ENCODE results near the gene PTPRZ1. TPM values are rescaled to one million over a fixed set of nuclear protein-coding genes. Genes with fewer than 3 reads are reported as not detected.

PTPRZ1 gene
- total RNA-seq, 2 donors from 2014 or later: 5.1 to 11.7 TPM

GRCh38 chr7:121833991-121834390 is 39.0 kb upstream of the PTPRZ1 start:
- Histone ChIP-seq H3K4me3 (no peak overlapping the region), H3K27ac (no peak overlapping the region), H3K27me3 (replicated peaks; ENCODE audit: insufficient read depth) (no peaks in the 10 kb centered on the region), H3K4me1 (ENCODE audit: control insufficient read depth in 1 of 2, low read depth in 2 of 2) (no peaks in the 10 kb centered on the region), H3K36me3 (no peaks in the 10 kb centered on the region), H3K9me3 (no peaks in the 10 kb centered on the region)
- DNase-seq (ENCODE audit: low spot score) (no peak), ATAC-seq (ENCODE audit: insufficient number of reproducible peaks, low FRiP score, low read depth) (no peak)
- TF ChIP-seq CTCF (IDR thresholded peaks at IDR 0.05): no peak

GRCh38 chr7:121837462-121837861 is 35.5 kb upstream of the PTPRZ1 start:
- Histone ChIP-seq H3K27me3 (replicated peaks; ENCODE audit: insufficient read depth) (no peaks in the 10 kb centered on the region), H3K27ac (no peak overlapping the region), H3K4me1 (ENCODE audit: control insufficient read depth in 1 of 2, low read depth in 2 of 2) (no peaks in the 10 kb centered on the region), H3K9me3 (no peaks in the 10 kb centered on the region), H3K36me3 (no peaks in the 10 kb centered on the region), H3K4me3 (no peak overlapping the region)
- TF ChIP-seq CTCF (IDR thresholded peaks at IDR 0.05): no peak
- DNase-seq (ENCODE audit: low spot score) (no peak), ATAC-seq (ENCODE audit: insufficient number of reproducible peaks, low FRiP score, low read depth) (no peak)

GRCh38 chr7:121847041-121847440 is 25.9 kb upstream of the PTPRZ1 start:
- Histone ChIP-seq H3K27me3 (replicated peaks; ENCODE audit: insufficient read depth) (no peaks in the 10 kb centered on the region), H3K36me3 (no peaks in the 10 kb centered on the region), H3K9me3 (no peaks in the 10 kb centered on the region), H3K27ac (no peak overlapping the region), H3K4me3 (no peak overlapping the region), H3K4me1 (ENCODE audit: control insufficient read depth in 1 of 2, low read depth in 2 of 2) (no peaks in the 10 kb centered on the region)
- DNase-seq (ENCODE audit: low spot score) (no peak), ATAC-seq (ENCODE audit: insufficient number of reproducible peaks, low FRiP score, low read depth) (no peak)
- no peak for TF ChIP-seq CTCF (IDR thresholded peaks at IDR 0.05)

GRCh38 chr7:121853307-121853706 is 19.7 kb upstream of the PTPRZ1 start:
- Histone ChIP-seq H3K9me3 (no peaks in the 10 kb centered on the region), H3K27ac (no peak overlapping the region), H3K27me3 (replicated peaks; ENCODE audit: insufficient read depth) (no peaks in the 10 kb centered on the region), H3K4me3 (no peak overlapping the region), H3K4me1 (ENCODE audit: control insufficient read depth in 1 of 2, low read depth in 2 of 2) (peaks cover 2 to 7% of the 10 kb centered on the region in 2 donors), H3K36me3 (no peaks in the 10 kb centered on the region)
- no peak for ATAC-seq (ENCODE audit: insufficient number of reproducible peaks, low FRiP score, low read depth)
- DNase-seq (ENCODE audit: low spot score): no peak
- TF ChIP-seq CTCF (IDR thresholded peaks at IDR 0.05): no peak

- no peaks in the 10 kb centered on the region for H3K36me3 ChIP-seq
- H3K4me3 ChIP-seq: no peak overlapping the region
- no peak for TF ChIP-seq CTCF (IDR thresholded peaks at IDR 0.05)
- H3K27ac ChIP-seq: no peak overlapping the region
- DNase-seq (ENCODE audit: low spot score) (no peak), ATAC-seq (ENCODE audit: insufficient number of reproducible peaks, low FRiP score, low read depth) (no peak)
- H3K9me3 ChIP-seq: no peaks in the 10 kb centered on the region
- no peaks in the 10 kb centered on the region for H3K27me3 ChIP-seq (replicated peaks; ENCODE audit: insufficient read depth)
- peaks cover 23 to 27% of the 10 kb centered on the region in 2 donors for H3K4me1 ChIP-seq (ENCODE audit: control insufficient read depth in 1 of 2, low read depth in 2 of 2)
Measured at GRCh38 chr7:121860953-121861352, 12.0 kb upstream of the PTPRZ1 start.

Data from thoracic aorta (tissue), 2 donors.